Natural killer cell treated with Interleukin-12 subunit alpha and Interleukin-12 subunit beta and Interleukin-15 and Interleukin-18, amount 100 ng/mL, for 72 hours (primary cell): ENCODE results near the gene VAV1. TPM values are rescaled to one million over a fixed set of nuclear protein-coding genes. Genes with fewer than 3 reads are reported as not detected.
"Not testable (repeated sequence)": the region's sequence is repeated elsewhere in the genome, so short reads cannot be mapped to it uniquely, and the experiment has no call there.

Experiments used
- ATAC-seq, 2 donors: fragments of 150-1000 bp; cut with Tn5 transposase in 1 of 2; sonication (Bioruptor Pico), chemical (Tn5 transposase) in 1 of 2; 2 replicates each; pipeline ENCODE4 v1.10.0; 2021
- DNase-seq: peaks from one replicate; pipeline ENCODE4 v3.0.0; 2022; ENCODE audit warnings: low spot score
- H3K27ac Mint-ChIP-seq, 2 donors: 1 replicate in 1 of 2; 2 replicates in 1 of 2; pipeline ENCODE4 v1.8.0; 2022; ENCODE audit warnings: mixed read lengths in 2 of 2, mild to moderate bottlenecking in 1 of 2, moderate library complexity in 1 of 2
- H3K27me3 Mint-ChIP-seq, 2 donors: 1 replicate in 1 of 2; 2 replicates in 1 of 2; pipeline ENCODE4 v1.8.0; 2022; ENCODE audit warnings: mixed read lengths in 2 of 2
- H3K36me3 Mint-ChIP-seq: one replicate; pipeline ENCODE4 v1.8.0; 2022; ENCODE audit warnings: mixed read lengths
- H3K4me1 Mint-ChIP-seq, 2 donors: 1 replicate in 1 of 2; 2 replicates in 1 of 2; pipeline ENCODE4 v1.8.0; 2022; ENCODE audit warnings: low read depth in 2 of 2, mixed read lengths in 2 of 2, mild to moderate bottlenecking in 1 of 2
- H3K4me3 Mint-ChIP-seq: one replicate; pipeline ENCODE4 v1.8.0; 2022; ENCODE audit warnings: mixed read lengths
- H3K9me3 Mint-ChIP-seq: 2 replicates; pipeline ENCODE4 v1.8.0; 2022; ENCODE audit warnings: mixed read lengths
- total RNA-seq, 2 donors: library from RNA; stranded (reverse); gene quantifications; one replicate each; pipeline ENCODE4 v1.2.3, GENCODE V29; 2022

The VAV1 gene
- total RNA-seq, 2 donors from 2014 or later = 166 to 167 TPM

- DNase-seq = no peak
- peaks cover 5% of the 10 kb centered on the region for H3K36me3 Mint-ChIP-seq
- no peak overlapping the region for H3K27ac Mint-ChIP-seq
Observed at GRCh38 chr19:6761053-6761676, 11.3 kb upstream of the VAV1 start.

GRCh38 chr19:6762253-6762797 lies 10.2 kb upstream of the VAV1 start:
- not testable (repeated sequence) for H3K27me3 Mint-ChIP-seq, ATAC-seq, H3K36me3 Mint-ChIP-seq, H3K4me3 Mint-ChIP-seq, H3K9me3 Mint-ChIP-seq, H3K27ac Mint-ChIP-seq, DNase-seq
- H3K4me1 Mint-ChIP-seq = peaks cover 12 to 16% of the 10 kb centered on the region in 2 donors

More at GRCh38 chr19:6761053-6761676, 11.3 kb upstream of the VAV1 start:
- peak in 1 of 2 donors; percentile 27 for ATAC-seq
- peaks cover 3 to 7% of the 10 kb centered on the region in 2 donors for H3K4me1 Mint-ChIP-seq
- no peak overlapping the region for H3K4me3 Mint-ChIP-seq
- no peaks in the 10 kb centered on the region for H3K27me3 Mint-ChIP-seq
- H3K9me3 Mint-ChIP-seq = no peaks in the 10 kb centered on the region

GRCh38 chr19:6765738-6766356 lies 6.7 kb upstream of the VAV1 start:
- Mint-ChIP-seq H3K36me3 (no peaks in the 10 kb centered on the region), H3K27ac (peak overlapping the region; percentile 66 to 97), H3K9me3 (no peaks in the 10 kb centered on the region), H3K4me1 (peaks cover 31 to 34% of the 10 kb centered on the region in 2 donors), H3K4me3 (peak overlapping the region; percentile 88), H3K27me3 (no peaks in the 10 kb centered on the region)
- ATAC-seq (no peak), DNase-seq (no peak)

- H3K4me3 Mint-ChIP-seq = peak overlapping the region; percentile 88
- no peaks in the 10 kb centered on the region for H3K9me3 Mint-ChIP-seq
- H3K4me1 Mint-ChIP-seq = peaks cover 33 to 36% of the 10 kb centered on the region in 2 donors
- no peaks in the 10 kb centered on the region for H3K36me3 Mint-ChIP-seq
- ATAC-seq (no peak), DNase-seq (no peak)
- H3K27me3 Mint-ChIP-seq = no peaks in the 10 kb centered on the region
- H3K27ac Mint-ChIP-seq = peak overlapping the region; percentile 66 to 97
Observed at GRCh38 chr19:6766357-6767080, 6.0 kb upstream of the VAV1 start.

GRCh38 chr19:6767081-6767356 lies 5.5 kb upstream of the VAV1 start:
- peaks cover 38 to 41% of the 10 kb centered on the region in 2 donors for H3K4me1 Mint-ChIP-seq
- H3K9me3 Mint-ChIP-seq = no peaks in the 10 kb centered on the region
- DNase-seq (no peak), ATAC-seq (peak; percentile 0)
- no peaks in the 10 kb centered on the region for H3K27me3 Mint-ChIP-seq
- peak overlapping the region; percentile 66 to 97 for H3K27ac Mint-ChIP-seq
- no peaks in the 10 kb centered on the region for H3K36me3 Mint-ChIP-seq
- peak overlapping the region; percentile 88 for H3K4me3 Mint-ChIP-seq

GRCh38 chr19:6767357-6768235 lies 4.9 kb upstream of the VAV1 start, which contains the start of gene SH2D3A:
TSS of gene SH2D3A (minus strand) at chr19:6767435. CDS start at chr19:6763748, 3,687 bp downstream.
- Mint-ChIP-seq H3K27ac (peak within 1 kb of the TSS; percentile 66 to 97), H3K4me3 (peak within 1 kb of the TSS; percentile 88)
- ATAC-seq = peak; percentile 83 to 88

GRCh38 chr19:6768236-6768785 lies 4.2 kb upstream of the VAV1 start:
- Mint-ChIP-seq H3K9me3 (no peaks in the 10 kb centered on the region), H3K27ac (peak overlapping the region; percentile 66 to 97), H3K4me3 (peak overlapping the region; percentile 88), H3K4me1 (peaks cover 43 to 46% of the 10 kb centered on the region in 2 donors), H3K36me3 (no peaks in the 10 kb centered on the region), H3K27me3 (no peaks in the 10 kb centered on the region)
- DNase-seq (no peak), ATAC-seq (no peak)

More at GRCh38 chr19:6767357-6768235, 4.9 kb upstream of the VAV1 start, which contains the start of gene SH2D3A:
- Mint-ChIP-seq H3K4me1 (peaks cover 43 to 45% of the 10 kb centered on the region in 2 donors), H3K9me3 (no peaks in the 10 kb centered on the region), H3K27me3 (no peaks in the 10 kb centered on the region), H3K36me3 (no peaks in the 10 kb centered on the region)
- peak; percentile 96 for DNase-seq

- no peaks in the 10 kb centered on the region for H3K9me3 Mint-ChIP-seq
- peaks cover 47 to 51% of the 10 kb centered on the region in 2 donors for H3K4me1 Mint-ChIP-seq
- H3K27me3 Mint-ChIP-seq = no peaks in the 10 kb centered on the region
- no peak for ATAC-seq
- H3K36me3 Mint-ChIP-seq = no peaks in the 10 kb centered on the region
- peak overlapping the region; percentile 7 for H3K4me3 Mint-ChIP-seq
- no peak for DNase-seq
- H3K27ac Mint-ChIP-seq = peak overlapping the region; percentile 66 to 97
Observed at GRCh38 chr19:6769006-6769619, 3.4 kb upstream of the VAV1 start.

GRCh38 chr19:6771648-6772027 lies 870 bp upstream of the VAV1 start:
- not testable (repeated sequence) for ATAC-seq, H3K27me3 Mint-ChIP-seq, DNase-seq, H3K9me3 Mint-ChIP-seq
- Mint-ChIP-seq H3K4me3 (peak overlapping the region; percentile 91), H3K36me3 (peaks cover 17% of the 10 kb centered on the region), H3K27ac (peak overlapping the region; percentile 79 to 97), H3K4me1 (peaks cover 61% of the 10 kb centered on the region in 2 donors)

GRCh38 chr19:6772866-6773322 lies 386 bp downstream of the VAV1 start:
- Mint-ChIP-seq H3K4me1 (peaks cover 60 to 63% of the 10 kb centered on the region in 2 donors), H3K4me3 (peak overlapping the region; percentile 91), H3K9me3 (peaks cover 13% of the 10 kb centered on the region), H3K27me3 (no peaks in the 10 kb centered on the region), H3K27ac (peak overlapping the region; percentile 79 to 97), H3K36me3 (peaks cover 25% of the 10 kb centered on the region)
- DNase-seq (no peak), ATAC-seq (no peak)

- H3K27ac Mint-ChIP-seq = peak overlapping the region; percentile 79 to 97
- peak; percentile 70 for DNase-seq
- H3K9me3 Mint-ChIP-seq = peaks cover 13% of the 10 kb centered on the region
- H3K4me1 Mint-ChIP-seq = peaks cover 60 to 64% of the 10 kb centered on the region in 2 donors
- ATAC-seq = peak; percentile 53
- peaks cover 25% of the 10 kb centered on the region for H3K36me3 Mint-ChIP-seq
- H3K27me3 Mint-ChIP-seq = no peaks in the 10 kb centered on the region
- peak overlapping the region; percentile 91 for H3K4me3 Mint-ChIP-seq
Observed at GRCh38 chr19:6773323-6773931, 919 bp downstream of the VAV1 start.
